Kidney capillary endothelial cell (primary cell): ENCODE results near the gene AMOTL1.
A peak's percentile ranks its signal among the peaks of the same experiment; 100 is the strongest.
"Not testable (repeated sequence)": the region's sequence is repeated elsewhere in the genome, so short reads cannot be mapped to it uniquely, and the experiment has no call there.

ENCODE experiments used
- DNase-seq: peaks from one replicate; pipeline ENCODE4 v3.0.0-alpha.2; 2018; ENCODE audit warnings: low spot score

The AMOTL1 gene

GRCh38 chr11:94794287-94795168 is 26.4 kb downstream of the AMOTL1 start:
- DNase-seq, result peak; percentile 86

DNA sequence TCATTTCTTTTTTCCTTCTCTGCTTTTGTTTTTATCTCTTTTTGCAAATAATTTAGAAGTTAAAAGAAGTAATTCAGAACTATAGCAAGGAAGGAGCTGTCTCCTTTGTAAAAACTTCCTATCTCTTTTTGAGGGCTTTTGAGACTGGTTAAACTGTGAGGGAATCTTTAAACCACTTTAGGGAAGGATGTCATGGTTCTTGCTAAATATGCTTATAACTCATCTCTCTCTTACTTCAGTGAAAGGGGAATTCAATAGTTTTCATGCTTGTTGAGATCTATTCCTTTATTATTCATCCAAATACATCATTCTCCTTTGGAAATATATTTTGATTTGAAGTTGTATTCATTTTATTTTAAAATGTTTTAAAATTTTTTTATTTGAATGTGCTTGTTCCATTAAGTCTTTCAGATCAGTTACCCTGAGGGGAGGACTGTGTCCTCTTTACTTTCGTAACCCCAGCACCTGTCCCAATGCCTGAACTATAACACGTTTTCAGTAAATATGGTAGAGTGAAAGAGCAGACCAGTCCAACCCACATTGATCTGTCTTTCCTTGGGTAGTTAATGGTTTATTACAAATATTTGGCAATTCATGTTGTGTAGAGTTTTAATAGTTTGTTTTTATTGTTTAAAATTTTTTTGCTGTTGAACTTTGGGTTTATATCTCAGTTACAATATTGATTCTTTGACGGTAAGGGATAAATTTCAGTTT is 27.5 kb downstream of the AMOTL1 start:
- DNase-seq, result no peak

DNA sequence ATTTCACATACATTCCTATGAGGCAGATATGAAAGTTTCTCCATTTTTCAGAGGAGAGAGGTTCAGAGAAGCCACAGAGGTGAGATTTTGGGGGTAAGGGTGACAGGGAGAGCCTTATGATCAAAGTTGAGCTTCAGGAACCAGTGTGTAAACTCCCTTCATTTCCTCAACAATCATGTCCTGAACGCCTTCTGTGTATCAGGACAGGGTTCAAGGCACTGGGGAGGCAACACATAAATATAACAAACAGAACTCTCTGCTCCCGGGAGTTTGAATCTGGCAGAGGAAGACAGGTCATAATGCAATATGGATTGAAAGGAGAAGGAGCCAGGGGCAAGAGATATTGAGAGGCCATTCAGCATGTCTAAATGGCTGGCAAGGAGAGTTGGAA is 28.0 kb downstream of the AMOTL1 start:
- DNase-seq, result no peak

DNA sequence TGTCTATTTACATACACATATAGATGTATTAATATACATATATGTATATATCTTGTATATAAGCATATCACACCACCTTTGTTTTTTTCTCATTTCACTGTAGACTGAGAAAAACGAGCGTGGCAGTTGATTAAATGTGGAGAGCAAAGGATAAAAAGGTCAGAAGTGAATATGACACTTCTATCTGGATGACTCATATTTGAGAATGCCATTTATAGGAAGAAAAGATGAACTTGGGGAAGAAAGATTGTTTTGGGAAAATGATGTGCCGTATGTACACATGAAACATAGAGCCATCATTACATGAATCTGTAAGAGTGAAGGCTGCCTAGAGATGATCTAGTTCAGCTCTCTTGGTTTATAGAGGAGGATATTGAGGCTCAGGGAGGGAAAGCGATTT is 28.7 kb downstream of the AMOTL1 start:
- no peak for DNase-seq

DNA sequence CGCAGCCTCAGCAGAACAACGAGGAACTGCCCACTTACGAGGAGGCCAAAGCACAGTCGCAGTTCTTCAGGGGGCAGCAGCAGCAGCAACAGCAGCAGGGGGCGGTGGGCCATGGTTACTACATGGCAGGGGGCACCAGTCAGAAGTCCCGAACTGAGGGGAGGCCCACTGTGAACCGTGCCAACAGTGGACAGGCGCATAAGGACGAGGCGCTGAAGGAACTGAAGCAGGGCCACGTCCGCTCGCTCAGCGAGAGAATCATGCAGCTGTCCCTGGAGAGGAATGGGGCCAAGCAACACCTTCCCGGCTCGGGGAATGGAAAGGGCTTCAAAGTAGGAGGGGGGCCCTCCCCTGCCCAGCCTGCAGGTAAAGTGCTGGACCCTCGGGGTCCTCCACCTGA is 31.6 kb downstream of the AMOTL1 start:
- DNase-seq, result no peak

- no peak for DNase-seq
These were observed 32.3 kb downstream of the AMOTL1 start for GRCh38 chr11:94800414-94800813.

DNA sequence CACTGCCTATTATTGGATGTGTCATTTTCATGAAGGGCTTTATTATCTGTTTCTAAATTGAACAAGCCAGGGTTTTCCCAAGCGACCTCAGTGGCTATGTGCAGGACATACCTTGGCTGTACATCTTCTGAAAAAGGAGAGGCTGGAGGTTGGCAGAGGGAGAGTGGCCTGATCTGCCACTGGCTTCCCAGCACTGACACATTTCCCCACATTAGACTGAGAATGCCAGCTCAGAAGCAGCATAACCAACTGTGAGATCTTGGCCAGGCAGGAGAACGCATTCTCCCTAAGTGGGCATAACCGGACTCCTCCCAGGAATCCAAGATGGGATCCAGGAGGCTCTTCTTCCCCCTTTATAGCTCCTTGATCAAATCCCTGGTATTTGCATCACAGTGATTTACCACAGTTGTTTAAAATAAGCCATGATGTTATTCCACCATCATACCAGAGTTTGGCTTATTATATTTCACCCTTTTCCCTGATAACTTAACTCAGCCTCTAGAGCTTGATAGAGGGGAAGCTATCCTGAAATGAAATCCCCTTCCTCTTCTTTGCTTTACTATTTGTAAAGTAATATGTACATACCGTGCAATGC is 33.8 kb downstream of the AMOTL1 start:
- no peak for DNase-seq

DNA sequence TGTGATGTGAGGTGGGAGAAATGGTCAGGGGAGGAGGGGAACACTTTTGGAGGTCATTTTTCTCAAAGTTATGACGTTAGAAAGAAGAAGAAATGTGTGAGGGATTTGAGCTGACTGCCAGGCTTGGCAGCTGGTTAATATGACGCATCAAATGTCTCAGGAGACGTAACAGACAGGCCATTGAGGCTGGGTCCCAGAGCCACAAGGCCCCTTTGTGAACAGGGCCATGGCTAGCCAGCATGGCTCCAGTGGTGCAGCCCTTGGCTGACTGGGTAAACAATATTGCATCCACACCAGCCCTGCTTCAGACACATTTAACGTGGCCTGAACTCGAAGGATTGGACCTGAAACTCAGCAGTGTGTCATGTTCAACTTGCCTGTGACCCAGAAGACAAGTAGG is 34.3 kb downstream of the AMOTL1 start:
- no peak for DNase-seq

- no peak for DNase-seq
These were observed 35.3 kb downstream of the AMOTL1 start for GRCh38 chr11:94803491-94803890.

GRCh38 chr11:94804874-94805273 is 36.7 kb downstream of the AMOTL1 start:
- no peak for DNase-seq

DNA sequence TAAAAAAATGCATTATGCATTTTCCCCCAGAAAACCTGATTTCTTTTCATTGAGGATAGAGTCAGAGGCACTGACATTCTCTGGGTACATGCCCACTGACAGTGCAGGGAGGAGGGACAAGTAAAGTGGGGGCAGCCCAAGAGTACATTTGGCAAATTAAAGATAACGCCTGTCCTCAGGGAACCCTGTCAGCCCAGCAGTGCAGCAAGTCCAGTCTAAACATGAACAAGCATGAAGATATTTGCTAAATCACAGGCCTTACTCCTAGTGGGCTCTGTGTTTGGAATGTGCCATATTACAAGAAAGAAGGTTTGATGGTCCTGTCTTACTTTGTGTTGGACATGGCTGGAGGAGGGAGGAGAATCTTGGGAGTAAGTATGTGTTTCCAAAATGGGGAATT is 37.9 kb downstream of the AMOTL1 start:
- DNase-seq, result no peak

DNA sequence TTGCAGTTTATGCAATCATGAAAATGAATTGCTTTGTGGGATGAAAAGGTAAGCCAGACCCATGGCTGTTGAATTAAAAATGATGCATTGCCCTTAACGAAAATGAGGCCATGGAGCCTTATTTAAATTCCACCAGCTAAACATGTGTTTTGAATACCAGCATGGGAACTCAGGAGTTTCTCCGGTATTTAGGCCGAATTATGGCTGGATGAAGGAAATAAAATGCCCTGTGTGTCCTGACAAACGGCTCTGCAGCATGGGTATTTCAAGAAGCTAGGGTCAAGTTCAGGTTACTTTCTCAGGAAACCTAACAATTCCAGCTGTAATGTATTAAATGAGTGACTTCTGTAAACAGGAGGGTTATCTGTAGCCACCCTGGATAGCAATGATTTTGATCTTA is 38.3 kb downstream of the AMOTL1 start:
- DNase-seq, result no peak

DNA sequence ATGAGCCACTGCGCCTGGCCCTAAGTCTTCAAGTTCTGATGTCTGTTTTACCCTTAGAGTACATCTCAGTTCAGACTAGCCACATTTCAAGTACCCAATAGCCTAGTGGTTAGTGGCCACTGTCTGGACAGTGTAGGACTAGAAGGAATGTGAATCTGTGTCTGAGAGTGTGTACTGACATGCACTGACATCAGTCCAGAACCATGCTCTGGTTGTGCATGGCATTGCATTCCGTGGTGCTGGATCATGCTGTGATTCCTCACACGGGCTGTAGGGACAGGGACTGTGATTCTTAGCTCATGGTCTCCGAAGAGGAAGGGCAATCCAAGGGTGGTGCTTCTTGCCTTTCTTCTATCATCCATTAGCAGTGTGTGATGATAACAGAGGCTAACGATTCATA is 41.1 kb downstream of the AMOTL1 start:
- no peak for DNase-seq

DNA sequence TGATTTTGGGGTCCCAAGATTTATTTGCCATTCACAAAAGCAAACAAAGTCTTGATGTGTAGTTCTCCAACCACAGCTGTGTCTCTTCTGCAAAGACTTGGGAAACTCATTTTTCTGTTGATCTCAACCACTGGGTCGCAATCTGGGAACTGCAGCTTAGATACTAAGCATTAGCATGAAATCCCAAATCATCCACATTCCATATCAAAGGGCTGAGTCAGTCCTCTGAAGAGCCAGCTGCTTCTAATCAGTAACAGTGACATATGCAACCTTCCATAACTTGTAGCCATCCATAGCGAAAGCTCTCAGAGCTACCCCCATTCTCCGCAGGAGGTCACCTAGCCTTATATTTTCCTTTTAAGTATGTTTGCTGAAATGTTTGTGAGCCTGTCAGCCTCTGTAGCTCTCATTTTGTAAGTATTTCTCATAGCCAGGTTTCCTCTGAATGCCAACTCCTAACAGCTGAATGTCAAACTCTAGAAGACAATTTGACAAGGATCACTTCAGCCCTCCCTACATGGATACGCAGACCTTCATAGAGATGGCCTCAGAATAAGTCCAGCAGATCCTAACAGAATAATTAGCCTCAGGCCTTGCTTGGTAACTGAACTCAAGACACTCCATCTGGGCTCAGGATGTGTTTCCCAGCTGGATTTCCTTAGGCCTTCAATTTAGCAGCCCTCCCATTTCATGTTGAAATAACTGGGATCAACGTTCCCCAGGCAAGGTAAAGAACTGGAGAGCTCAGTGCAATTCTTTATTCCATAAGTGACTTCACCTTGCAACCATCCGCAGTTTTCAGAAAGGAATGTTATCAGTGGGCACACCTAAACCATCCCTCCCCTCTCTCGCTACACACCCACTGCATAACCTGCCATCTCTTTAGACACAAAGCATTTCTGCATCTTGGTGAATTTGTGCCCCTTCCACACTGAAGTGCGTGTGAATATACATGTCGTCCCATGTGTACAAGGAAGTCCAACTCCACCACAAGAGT is 44.9 kb downstream of the AMOTL1 start:
- DNase-seq, result not testable (repeated sequence)

GRCh38 chr11:94814272-94814976 is 46.3 kb downstream of the AMOTL1 start:
- DNase-seq, result no peak

GRCh38 chr11:94815705-94816344 is 47.7 kb downstream of the AMOTL1 start:
- DNase-seq, result no peak

DNA sequence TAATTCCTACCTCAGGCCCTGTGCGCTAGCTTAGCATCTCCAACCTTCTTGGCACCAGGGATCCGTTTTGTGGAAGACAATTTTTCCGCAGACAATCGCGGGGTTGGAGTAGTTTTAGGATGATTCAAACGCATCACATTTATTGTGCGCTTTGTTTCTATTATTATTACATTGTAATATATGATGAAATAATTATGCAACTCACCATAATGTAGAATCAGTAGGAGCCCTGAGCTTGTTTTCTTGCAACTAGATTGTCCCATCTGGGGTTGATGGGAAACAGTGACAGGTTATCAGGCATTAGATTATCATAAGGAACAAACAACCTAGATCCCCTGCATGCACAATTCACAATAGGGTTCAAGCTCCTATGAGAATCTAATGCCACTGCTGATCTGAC is 52.3 kb downstream of the AMOTL1 start:
- no peak for DNase-seq

DNA sequence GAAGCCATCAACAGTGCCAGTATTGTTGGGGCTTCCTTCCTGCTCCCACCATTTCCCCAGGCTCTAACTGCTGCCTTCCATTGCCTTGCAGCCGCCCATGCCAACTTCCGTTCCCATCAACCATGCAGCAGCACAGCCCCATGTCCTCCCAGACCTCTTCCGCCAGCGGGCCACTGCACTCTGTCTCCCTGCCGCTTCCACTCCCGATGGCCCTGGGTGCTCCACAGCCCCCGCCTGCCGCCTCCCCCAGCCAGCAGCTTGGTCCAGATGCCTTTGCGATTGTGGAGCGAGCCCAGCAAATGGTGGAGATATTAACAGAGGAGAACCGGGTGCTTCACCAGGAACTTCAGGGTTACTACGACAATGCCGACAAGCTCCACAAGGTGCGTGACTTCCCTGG is 53.3 kb downstream of the AMOTL1 start:
- DNase-seq, result no peak

GRCh38 chr11:94822080-94822479 is 53.9 kb downstream of the AMOTL1 start:
- no peak for DNase-seq

GRCh38 chr11:94823102-94823732 is 55.1 kb downstream of the AMOTL1 start:
- no peak for DNase-seq
